GM21619 (cell line): ENCODE results near the gene TNFRSF18.
"Not testable (repeated sequence)": the region's sequence is repeated elsewhere in the genome, so short reads cannot be mapped to it uniquely, and the experiment has no call there.

Source experiments
- ATAC-seq: cut with Tn5 transposase; IDR thresholded peaks from one replicate; pipeline ENCODE4 v1.9.1; 2021; ENCODE audit not compliant: unreplicated experiment

Gene TNFRSF18

GRCh38 chr1:1179983-1180861 is 26.2 kb downstream of the TNFRSF18 start:
- no peak for ATAC-seq

DNA sequence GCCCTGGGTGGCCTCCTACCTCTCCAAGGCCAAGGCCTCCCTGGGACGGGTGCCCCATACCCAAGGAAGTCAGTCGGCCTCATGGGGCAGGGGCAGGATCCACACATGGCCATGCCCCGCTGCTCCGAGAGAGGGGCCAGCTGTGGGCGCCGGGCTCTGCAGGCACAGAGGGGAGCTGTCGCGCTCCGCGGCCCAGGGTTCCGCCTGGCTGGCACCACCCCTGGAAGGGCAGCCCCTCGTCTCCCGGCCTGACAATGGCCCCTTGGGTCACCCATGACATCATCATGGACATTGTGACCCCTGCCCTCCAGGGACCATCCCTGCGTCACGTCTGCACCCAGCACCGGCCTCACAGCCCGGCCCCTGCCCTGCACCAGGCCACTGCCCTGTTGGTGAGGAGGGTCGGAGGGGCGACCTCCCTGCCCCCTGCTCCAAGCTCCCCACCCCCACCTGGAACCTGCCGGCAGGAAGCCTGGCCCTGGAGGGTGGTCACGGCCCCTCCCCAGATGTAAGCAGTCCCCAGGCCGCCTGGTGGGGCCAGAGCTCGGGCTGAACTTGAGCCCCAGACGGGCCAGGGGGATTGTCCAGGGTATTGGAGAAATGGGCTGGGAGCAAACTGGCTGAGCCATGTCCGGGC is 26.9 kb downstream of the TNFRSF18 start:
- no peak for ATAC-seq

- ATAC-seq, result no peak
Observed at GRCh38 chr1:1178794-1179331, 27.5 kb downstream of the TNFRSF18 start.

- no peak for ATAC-seq
Observed at GRCh38 chr1:1177452-1178206, 28.8 kb downstream of the TNFRSF18 start.

GRCh38 chr1:1176931-1177330 is 29.5 kb downstream of the TNFRSF18 start:
- ATAC-seq, result no peak

DNA sequence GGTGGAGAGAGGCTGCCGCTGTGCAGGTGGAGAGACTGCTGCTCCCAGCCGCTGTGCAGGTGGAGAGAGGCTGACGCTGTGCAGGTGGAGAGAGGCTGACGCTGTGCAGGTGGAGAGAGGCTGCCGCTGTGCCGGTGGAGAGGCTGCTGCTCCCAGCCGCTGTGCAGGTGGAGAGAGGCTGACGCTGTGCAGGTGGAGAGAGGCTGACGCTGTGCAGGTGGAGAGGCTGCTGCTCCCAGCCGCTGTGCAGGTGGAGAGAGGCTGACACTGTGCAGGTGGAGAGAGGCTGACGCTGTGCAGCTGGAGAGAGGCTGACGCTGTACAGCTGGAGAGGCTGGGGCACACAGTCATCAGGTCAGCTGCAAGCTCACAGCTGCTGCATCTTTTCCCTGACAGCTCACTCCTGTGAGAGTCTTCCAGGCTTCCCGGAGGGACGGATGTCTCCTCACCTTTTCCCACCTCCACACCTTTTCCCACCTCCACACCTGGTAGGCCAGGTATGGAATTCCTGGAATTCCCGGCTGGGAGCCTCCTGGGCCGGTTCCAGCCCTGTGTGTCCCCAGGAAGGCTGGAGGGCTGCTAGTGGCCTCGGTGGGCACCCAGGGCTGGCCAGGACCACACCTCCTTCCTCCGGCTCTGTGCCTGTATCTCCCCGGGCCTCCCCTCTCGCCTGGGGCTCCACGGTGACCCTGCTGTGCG is 30.2 kb downstream of the TNFRSF18 start:
- ATAC-seq, result not testable (repeated sequence)

DNA sequence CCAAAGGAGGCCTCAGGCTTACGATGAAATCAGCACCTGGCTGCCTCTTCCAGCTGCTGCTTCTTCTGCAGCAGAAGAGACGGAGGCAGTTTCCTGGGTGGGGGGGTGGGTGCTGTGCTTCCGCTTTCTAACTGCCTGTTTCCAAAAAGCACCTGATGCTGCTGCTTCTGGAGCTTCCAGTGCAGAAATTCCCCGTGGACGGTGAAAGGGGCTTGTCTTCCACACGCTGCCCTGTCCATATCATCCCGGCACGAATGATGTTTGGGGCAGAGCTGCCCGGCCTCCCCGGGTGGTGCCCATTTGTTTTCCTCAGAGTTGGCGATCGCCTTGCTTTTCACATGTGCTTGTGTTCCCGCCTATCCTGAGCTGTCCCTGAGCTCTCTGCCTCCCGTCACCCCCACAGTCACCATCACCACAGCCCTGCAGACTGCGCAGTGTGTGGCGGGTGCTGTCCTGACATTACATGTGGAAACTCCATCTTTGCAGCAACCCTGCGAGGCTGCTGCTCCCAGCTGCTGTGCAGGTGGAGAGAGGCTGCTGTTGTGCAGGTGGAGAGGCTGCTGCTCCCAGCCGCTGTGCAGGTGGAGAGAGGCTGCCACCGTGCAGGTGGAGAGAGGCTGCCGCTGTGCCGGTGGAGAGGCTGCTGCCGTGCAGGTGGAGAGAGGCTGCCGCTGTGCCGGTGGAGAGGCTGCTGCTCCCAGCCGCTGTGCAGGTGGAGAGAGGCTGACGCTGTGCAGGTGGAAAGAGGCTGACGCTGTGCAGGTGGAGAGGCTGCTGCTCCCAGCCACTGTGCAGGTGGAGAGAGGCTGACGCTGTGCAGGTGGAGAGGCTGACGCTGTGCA is 30.9 kb downstream of the TNFRSF18 start:
- no peak for ATAC-seq

DNA sequence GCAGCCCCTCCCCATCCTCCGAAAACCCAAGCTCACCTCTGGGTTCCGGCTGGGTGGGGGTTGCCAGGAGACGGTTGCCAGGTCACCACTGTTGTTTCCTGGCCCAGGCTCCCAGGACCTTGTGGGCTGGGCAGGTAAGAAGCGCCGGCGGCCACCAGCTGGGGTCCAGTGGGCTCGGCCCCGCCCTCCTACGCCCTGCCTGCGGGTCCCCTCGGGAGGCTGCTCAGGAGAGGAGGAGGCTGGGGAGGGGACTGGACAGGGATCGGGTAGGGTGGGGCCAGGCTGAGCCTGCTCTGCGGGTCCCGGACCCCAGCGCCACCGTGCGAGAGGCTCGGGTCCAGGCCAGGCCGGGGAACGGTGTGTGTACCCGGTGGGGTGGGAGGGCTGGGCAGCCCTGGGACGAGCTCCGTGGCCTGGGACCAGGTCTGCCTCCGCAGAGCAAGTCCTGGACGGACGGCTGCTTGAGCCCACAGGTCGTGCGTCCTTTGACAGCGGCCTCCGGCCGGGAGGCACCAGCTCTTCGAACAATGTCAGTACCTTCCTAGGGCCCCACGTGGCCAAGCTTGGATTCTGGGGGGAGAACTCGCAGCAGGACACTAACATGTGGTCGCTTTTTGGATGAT is 32.5 kb downstream of the TNFRSF18 start, which contains the start of gene TTLL10:
Gene TTLL10, plus strand, starts transcription at position 88 of the 623 bp plus-strand sequence. CDS start 5,336 bp downstream, outside the sequence.
- ATAC-seq, result no peak

GRCh38 chr1:1173061-1173792 is 33.2 kb downstream of the TNFRSF18 start:
- ATAC-seq, result no peak

- ATAC-seq, result no peak
Observed at GRCh38 chr1:1171546-1172340, 34.6 kb downstream of the TNFRSF18 start.

GRCh38 chr1:1171161-1171545 is 35.2 kb downstream of the TNFRSF18 start:
- no peak for ATAC-seq

DNA sequence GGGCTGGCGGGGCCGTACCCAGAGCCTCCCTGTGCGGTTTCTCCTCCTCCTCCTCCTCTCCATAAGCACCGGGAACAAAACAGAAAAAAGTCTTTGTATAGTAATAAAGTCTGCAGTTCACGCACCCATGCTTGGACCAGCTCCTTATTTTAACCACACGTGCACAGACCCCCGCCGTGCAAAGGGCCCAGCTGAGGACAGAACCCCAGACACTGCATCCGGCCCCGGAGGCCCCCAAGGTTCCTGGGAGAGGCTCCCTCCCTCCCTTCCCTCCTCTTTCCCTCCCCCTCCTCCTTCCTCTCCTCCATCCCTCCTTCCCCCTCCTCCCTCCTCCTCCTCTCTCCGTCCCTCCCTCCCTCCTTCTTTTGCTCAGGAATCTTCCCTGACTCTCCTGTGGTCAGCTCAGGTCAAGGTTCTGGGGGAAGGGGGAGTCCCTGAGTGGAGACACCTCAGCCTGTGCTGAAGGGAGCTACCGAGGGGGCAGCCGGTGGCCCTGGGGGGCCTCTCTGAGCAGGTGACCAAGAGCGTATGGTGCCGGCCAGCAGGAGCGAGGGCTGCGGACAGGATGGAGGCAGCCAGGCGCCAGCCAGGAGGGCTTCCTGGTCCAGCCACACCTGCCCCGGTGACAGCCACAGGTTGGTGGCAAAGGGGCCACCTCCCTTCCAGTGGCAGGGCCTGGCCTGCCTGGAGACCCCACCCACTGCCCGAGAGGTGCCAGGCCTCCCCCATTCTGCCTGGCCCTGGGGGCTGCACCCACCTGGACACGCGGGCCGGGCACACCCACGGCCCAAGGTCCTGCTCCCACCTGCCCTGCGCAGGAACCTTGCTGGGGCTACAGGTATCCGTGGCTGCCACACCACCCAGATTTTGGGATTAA is 35.9 kb downstream of the TNFRSF18 start:
- no peak for ATAC-seq

GRCh38 chr1:1169429-1170214 is 36.8 kb downstream of the TNFRSF18 start:
- no peak for ATAC-seq

GRCh38 chr1:1168451-1169411 is 37.7 kb downstream of the TNFRSF18 start:
- ATAC-seq, result no peak
